ENCODE measurements around the gene C6orf89.

GRCh38 chr6:36934901-36935300 is 49.1 kb downstream of the C6orf89 start:
- no peak for TF ChIP-seq CTCF (conservative IDR thresholded peaks at IDR 0.05 in 1 of 2, IDR thresholded peaks at IDR 0.05 in 1 of 2; ENCODE audit: low read depth in 1 of 2, low read length in 2 of 2)
- no peak for TF ChIP-seq EZH2 (IDR thresholded peaks at IDR 0.05; ENCODE audit: low read length, missing control alignments)

All from fibroblast of lung (primary cell).